H1 (cell line): Measurements from ENCODE around the gene MATK. TPM values are rescaled to one million over a fixed set of nuclear protein-coding genes. Genes with fewer than 3 reads are reported as not detected.

Source experiments
- KDM4A ChIP-seq: IDR thresholded peaks from one replicate; pipeline ENCODE4 v1.7.1; 2012; ENCODE audit warnings: low read depth, mild to moderate bottlenecking, moderate library complexity, low read length, inconsistent platforms; ENCODE audit not compliant: severe bottlenecking
- RAD21 ChIP-seq, 2 experiments: IDR thresholded peaks in 1 of 2; conservative IDR thresholded peaks in 1 of 2; 2 replicates each; pipeline ENCODE4 v1.6.1; 2011; ENCODE audit warnings: low read depth in 2 of 2, low read length in 2 of 2, improper control_type of control experiment in 1 of 2, inconsistent platforms in 1 of 2, mild to moderate bottlenecking in 1 of 2, moderate library complexity in 1 of 2
- polyA plus RNA-seq, 7 experiments: library from polyadenylated mRNA; depleted of rRNA in 3 of 7; stranded (reverse) in 5 of 7; unstranded in 2 of 7; fragments of >200 nt in 5 of 7; fragments of 200-250 nt in 2 of 7; gene quantifications; 1 replicate in 5 of 7; 2 replicates in 1 of 7; 4 replicates in 1 of 7; pipeline versions ENCODE4 v1.2.1 to v1.2.3, GENCODE V29; 2011 to 2013; ENCODE audit warnings: missing spikeins in 2 of 7, mixed read lengths in 2 of 7
- total RNA-seq: library from RNA; stranded (reverse); fragmentation: NEBNext Ultra II Directional; extraction: Animal tissue kit (Norgen Biotek cat#: 25700); gene quantifications from 2 replicates; pipeline ENCODE4 v1.2.1, GENCODE V29; 2021

Gene MATK
- total and polyA plus RNA-seq, 2 of the 8 experiments (the other 6 are each of a cell fraction or from before 2014, with no cell fraction given): 20.5 to 21.4 TPM

- TF ChIP-seq RAD21 (IDR thresholded peaks at IDR 0.05 in 1 of 2, conservative IDR thresholded peaks at IDR 0.05 in 1 of 2; ENCODE audit: low read depth in 2 of 2, low read length in 2 of 2) (no peak), KDM4A (no peak)
Observed at GRCh38 chr19:3775374-3775711, 10.8 kb downstream of the MATK start (continued).
